HG02943 (cell line): ENCODE results near the gene MTERF4.

Source experiments
- ATAC-seq: cut with Tn5 transposase; IDR thresholded peaks from one replicate; pipeline ENCODE4 v1.9.1; 2021; ENCODE audit warnings: mild to moderate bottlenecking, low read depth, moderate library complexity; ENCODE audit not compliant: unreplicated experiment

The MTERF4 gene

DNA sequence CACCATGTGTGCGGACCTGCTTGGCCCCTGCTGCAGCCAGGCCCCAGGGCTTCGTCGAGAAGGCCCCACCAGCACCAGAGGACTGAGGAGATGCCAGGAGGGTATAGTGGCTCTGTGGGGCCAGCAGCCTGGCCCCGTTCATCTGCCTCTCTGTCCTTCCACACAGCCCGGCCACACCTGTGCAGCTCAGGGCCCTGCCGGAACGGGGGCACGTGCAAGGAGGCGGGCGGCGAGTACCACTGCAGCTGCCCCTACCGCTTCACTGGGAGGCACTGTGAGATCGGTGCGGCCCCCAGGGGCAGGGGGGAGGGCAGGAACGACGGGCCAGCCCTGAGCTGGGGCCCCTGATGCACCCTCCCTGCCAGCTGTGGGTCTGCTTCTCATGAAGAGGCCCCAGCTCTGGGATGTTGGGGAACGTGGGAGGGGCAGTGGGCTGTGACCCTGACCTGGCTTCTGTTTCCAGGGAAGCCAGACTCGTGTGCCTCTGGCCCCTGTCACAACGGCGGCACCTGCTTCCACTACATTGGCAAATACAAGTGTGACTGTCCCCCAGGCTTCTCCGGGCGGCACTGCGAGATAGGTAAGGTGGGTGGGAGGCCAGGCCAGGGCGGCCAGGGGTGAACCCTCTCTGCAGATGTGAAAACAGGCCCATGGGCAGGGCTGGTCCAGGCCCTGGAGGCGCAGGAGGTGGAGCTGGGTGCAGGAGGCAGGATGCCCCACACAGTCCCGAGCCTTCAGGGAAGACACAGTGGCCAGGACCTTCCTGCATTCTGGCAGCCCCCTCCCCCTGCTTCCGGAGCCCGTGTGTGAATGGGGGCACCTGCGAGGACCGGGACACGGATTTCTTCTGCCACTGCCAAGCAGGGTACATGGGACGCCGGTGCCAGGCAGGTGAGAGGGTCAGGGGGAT lies 50.3 kb downstream of the MTERF4 start:
- no peak for ATAC-seq

DNA sequence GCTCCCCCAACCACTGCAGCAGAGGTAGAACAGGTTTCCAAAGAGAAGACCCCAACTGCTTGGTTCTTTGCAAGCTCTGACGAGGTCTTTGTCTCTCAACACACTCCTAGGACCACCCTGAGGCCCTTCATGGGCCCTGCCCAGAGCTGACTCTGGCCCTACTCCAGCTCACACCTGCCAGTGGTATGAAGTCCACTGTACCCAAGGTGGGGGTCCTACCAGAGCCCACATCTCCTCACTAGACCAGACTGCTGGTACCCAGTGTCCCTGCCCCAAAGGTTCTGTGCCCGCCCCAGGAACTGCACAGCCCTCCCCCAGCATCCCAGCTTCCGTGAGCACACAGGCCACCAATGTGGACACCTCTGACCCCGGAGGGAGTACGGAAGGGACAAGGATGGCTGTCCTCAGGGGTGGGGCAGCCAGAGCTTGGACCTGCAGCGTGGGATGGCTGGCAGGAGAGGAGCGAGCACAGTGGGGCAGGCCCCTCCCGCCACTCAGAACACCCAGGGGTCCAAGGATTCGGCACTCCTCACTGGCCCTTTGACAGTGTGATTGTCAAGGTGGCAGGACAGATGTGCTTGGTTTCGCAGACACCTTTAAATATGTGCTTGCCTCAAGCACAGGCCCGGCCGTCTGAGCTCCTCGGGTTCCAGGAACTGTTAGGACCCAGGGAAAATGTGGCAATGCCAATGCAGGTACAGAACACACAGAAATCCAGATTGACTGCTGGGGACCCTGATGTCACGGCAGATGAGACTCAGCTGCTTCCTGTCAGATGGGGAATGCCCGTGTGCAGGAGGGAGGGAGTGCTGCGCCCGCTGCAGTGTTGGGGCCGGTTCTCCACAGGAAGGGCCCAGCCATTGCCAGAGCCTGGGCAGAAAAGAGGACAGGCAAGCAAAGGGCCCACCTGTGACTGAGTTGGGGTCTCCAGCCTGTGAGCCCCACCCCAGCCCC lies 51.2 kb downstream of the MTERF4 start:
- ATAC-seq = no peak

DNA sequence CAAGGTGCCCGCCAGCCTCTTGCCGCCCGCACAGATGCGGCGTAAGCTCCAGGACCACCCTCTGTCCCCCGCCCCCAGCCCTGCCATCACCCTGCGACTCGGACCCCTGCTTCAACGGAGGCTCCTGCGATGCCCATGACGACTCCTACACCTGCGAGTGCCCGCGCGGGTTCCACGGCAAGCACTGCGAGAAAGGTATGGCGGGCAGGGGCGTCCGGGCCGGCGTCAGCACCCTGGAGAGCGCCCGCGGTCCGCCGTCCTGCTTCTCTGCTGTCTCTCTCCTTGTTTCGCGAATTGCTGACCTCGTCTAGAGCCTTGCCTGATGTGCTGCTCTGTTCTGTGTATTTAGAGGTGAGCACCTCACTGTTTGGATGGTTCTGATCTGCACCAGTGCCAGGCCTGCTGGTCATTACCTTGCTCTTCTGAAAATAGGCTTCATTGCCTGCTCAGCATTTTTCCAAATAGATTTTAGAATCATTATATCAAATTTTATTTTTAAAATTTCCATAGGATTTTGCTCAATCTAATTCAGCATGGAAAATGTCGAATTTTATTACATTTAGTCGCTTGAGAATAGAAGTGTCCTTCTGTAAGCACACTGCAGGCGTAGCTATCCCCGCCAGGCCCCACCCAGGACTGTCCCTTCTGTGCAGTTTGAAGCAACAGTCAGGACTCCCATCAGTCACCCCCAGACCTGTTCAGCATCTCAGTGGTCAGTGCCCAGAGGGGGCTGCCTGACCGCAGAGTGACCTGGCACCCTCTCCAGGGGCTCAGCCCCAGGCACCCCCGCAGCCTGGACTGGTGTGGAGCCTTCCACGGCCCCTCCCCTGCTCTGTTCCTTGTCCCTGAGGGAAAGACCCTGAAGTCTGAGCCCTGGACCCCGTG lies 52.1 kb downstream of the MTERF4 start:
- ATAC-seq = no peak

DNA sequence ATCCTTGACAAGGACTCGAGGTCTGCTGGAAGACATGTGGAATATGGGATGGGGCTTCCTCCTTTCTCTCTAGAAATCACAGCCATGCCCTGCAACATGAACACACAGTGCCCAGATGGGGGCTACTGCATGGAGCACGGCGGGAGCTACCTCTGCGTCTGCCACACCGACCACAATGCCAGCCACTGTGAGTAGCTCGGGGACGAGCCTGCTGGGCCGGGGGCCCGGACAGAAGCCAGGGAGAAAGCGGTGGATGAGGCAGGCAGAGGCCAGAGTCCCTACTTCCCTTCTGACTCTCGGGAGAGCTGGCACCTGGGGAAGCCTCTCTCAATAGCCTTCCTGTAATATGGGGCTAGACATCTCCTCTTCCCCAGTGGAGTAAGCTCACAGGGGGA lies 53.1 kb downstream of the MTERF4 start:
- no peak for ATAC-seq

DNA sequence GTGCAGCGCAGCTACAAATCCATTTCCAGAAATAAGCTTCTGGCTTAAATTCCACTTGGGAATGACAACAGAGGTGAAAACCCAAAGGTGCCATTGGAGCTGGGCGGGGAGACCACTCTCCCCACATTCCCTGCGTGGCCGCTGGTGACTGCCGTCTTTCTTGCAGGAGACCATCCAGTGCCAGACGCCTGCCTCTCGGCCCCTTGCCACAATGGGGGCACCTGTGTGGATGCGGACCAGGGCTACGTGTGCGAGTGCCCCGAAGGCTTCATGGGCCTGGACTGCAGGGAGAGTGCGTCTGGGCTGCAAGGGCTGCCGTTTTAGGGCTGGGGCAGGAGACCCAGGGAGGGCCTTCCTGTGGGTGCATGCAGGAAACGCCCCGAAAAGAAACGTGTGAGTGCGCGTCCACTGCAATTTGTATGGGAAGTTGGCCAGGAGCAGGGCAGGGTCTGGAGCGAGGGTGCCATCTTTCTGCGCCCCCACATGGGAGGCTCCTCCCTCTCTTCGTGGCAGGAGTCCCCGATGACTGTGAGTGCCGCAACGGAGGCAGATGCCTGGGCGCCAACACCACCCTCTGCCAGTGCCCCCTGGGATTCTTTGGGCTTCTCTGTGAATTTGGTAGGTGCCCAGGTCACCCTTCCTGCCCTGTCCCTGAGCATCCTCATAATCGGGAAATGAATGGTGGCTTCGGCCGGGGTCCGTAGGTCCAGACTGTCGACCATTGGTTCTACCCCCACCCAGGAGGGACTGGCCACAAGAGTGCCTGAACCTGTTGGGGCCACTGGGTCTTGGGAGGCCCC lies 53.7 kb downstream of the MTERF4 start:
- no peak for ATAC-seq

DNA sequence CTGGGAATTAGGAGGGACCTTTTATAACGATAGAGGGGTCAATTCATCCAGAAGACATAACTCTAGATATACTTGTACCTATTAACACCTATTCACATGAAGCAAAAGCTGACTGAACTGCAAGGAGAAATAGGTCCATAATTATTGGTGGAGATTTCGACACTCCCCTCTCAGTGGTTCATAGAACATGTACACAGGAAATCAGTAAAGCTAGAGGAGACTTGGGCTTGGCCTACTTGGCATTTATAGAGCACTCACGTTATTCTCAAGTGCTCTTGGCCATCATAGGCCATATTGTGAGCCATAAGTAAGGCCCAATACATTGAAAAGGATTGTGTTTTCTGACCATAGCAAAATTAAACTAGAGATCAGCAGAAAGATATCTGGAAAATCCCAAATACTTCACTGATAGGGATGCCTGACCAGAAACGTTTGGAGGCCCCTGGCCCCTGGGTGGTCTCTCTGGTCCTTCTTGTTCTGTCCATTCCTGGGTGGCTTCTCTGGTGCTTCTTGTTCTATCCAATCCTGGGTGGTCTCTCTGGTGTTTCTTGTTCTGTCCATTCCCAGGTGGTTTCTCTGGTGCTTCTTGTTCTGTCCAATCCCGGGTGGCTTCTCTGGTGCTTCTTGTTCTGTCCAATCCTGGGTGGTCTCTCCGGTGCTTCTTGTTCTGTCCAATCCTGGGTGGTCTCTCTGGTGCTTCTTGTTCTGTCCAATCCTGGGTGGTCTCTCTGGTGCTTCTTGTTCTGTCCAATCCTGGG lies 54.7 kb downstream of the MTERF4 start:
- ATAC-seq = no peak
